GM21390 (cell line): ENCODE results near the gene LSR.
"Not testable (repeated sequence)": the region's sequence is repeated elsewhere in the genome, so short reads cannot be mapped to it uniquely, and the experiment has no call there.

ENCODE experiments used
- ATAC-seq: cut with Tn5 transposase; IDR thresholded peaks from one replicate; pipeline ENCODE4 v1.9.1; 2021; ENCODE audit not compliant: unreplicated experiment

Gene LSR

DNA sequence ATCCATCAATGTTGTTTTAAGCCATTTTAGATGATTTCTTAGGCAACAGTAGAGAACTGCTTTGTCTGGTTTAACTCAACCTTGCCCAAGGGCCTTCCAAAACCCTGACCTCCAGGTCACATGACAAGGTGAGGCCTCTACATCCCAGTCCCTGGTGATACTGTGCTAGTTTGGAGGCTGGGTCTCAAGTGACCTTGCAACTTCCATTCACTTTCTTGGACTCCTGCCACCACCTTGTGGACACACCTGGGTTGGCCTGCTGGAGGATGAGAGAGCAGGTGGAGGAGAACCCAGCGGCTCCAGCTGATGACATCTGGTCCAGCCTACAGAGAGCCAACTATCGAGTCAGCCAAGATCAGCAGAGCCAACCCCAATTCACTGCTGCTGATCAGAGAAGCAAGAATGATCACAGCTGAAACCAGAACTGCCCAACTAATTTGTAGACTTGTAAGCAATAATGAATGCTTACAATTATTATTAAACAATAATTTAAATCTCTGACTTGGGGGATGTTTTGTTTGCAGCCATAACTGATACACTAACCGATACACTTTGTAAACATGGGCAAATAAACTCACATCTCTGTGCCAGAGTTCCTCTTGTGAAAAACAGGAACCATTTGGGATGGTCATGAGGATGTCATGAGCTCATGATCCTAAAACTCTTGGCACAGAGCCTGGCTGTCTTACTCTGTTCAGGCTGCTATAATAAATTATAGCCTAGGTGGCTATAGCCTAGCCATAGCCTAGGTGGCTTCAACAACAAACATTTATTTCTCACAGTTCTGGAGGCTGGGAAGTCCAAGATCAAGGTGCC is 31.8 kb upstream of the LSR start:
- no peak for ATAC-seq

DNA sequence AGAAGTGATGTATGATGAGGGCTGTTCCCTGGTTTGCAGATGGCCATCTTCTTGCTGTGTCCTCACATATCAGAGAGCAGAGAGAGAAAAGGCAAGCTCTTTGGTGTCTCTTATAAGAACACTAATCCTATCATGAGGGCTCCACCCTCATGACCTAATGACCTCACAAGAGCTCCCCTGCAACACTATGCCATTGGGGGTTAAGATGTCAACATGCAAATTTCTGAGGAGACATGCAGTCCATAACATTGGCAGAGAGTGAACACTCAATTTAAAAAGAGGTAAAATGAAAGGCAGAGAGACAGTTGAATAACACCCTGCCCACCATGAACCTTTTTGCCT is 31.2 kb upstream of the LSR start:
- ATAC-seq = no peak

DNA sequence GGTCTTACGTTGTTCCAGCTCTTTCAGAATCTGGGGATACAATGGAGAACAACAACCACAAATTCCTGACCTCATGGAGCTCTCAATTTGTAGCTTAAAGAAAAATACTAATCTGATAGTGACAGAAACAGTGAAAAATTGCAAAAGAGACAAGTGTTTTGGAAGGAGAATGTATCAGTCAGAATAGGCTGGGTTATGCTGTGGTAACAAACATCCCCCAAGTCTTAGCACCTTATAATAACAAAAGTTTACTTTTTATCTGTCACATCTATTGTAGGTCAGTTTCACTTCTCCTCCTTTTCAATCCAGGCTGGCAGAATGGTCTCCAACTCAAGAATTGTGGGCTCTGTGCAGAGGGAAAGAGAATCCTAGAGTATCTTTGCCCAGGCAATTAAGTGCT is 29.8 kb upstream of the LSR start:
- ATAC-seq = no peak

DNA sequence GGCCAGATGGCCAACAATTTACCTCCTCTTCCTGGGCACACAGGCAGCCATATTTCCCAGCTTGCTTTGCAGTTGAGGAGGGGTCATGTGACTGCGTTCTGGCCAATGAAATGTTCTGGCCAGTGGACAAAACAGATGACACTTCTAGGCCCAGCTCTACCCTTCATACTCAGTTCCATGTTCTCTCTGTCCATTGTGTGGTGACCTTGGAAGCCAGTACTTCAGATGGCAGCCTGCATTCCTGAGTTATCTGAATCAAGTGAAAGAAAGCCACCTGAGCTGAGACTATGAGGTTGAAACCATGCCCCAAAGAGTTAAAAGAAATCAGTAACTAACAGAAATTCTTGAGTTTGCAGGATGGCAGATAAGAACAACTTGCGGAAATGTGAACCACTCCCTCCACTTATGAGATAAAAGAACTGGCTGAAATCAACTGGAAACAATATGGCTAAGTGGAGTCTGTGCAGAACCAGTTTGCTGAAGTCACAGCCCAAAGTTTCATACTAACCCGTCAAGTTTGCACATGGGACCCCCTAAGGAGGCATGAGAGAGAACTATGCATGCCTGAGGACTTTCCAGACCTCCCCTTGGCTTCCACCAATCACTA is 28.4 kb upstream of the LSR start:
- ATAC-seq = no peak

- not testable (repeated sequence) for ATAC-seq
Observed at GRCh38 chr19:35220973-35221590, 27.7 kb upstream of the LSR start.

- no peak for ATAC-seq
Observed at GRCh38 chr19:35222373-35223015, 26.3 kb upstream of the LSR start.

- ATAC-seq = no peak
Observed at GRCh38 chr19:35223084-35223790, 25.6 kb upstream of the LSR start.

- no peak for ATAC-seq
Observed at GRCh38 chr19:35223862-35224505, 24.8 kb upstream of the LSR start.

DNA sequence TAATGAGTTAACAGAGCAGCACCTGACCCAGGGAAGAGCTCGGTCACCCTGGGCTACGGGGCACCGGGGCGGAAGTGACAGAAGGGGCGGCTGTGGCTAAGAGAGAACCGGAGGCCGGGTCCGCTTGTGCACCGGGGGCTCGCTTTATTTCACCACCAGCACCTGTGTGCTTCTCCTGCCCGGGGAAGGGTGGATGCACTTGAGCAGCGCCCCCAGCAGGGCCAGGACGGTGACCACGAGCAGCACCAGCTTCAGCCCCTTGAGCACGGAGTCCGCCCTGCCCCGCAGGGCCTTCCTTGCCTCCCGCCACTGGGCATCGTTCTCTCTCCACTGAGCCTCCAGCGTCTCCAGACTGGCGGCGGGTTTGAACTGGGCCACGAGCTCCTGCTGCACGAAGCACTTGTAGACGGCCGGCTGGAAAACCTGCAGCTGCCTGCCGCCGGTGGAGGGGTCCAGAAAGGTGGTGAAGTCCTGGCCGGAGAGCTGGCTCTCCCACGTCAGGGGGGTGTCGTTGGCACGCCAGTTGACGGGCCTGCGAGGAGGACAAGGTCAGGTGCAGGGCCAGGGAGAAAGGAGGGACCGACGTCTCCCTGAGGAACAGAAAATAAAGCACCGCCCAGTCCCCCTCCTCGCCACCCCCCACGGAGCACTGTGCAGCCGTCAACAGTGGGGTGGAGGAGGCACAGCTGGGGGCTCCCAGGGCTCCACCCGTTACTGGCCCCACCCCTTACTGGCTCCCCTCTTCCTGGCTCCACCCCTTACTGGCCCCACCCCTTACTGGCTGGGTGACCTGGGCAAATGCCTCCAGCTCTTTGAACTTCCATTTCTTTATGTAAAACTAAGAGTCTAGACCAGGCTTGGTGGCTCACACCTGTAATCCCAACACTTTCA is 23.9 kb upstream of the LSR start:
- ATAC-seq = no peak

DNA sequence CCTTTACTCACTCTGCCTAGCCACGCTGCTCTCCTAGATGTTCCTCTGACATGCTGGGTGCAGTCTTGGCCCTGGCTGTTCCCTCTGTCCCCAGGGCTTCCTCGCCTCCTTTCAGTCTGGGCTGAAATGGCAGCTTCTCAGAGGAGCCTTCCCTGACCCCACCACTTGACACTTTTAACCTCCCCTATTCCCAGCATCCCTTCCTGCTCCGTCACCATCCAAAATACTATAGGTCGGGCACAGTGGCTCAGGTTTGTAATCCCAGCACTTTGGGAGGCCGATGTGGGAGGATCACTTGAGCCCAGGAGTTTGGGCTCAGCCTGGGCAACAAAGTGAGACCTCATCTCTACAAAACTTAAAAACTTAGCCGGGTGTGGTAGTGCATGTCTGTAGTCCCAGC is 22.9 kb upstream of the LSR start:
- no peak for ATAC-seq

DNA sequence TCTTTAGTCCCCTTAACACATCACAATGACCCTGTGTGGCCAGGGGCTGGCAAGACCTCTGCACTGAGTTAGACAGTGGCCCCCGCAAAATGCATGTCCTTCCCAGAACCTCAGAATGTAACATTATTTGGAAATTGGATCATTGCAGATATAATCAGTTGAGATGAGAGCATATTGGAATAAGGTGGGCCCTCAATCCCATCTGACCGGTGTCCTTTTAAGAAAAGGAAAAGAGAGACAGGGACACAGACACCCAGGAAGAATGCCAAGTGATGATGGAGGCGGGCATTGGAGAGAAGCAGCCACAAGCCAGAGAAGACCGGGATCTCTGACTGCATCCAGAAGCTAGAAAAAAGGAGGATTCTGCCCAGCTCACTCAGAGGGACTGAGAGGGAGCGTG is 22.1 kb upstream of the LSR start:
- no peak for ATAC-seq

- no peak for ATAC-seq
Observed at GRCh38 chr19:35228177-35228930, 20.4 kb upstream of the LSR start, which contains the start of gene FAM187B. Gene FAM187B (minus strand): TSS chr19:35228739. CDS start chr19:35228680, 59 bp downstream.

GRCh38 chr19:35229601-35230000 is 19.2 kb upstream of the LSR start:
- ATAC-seq = no peak

DNA sequence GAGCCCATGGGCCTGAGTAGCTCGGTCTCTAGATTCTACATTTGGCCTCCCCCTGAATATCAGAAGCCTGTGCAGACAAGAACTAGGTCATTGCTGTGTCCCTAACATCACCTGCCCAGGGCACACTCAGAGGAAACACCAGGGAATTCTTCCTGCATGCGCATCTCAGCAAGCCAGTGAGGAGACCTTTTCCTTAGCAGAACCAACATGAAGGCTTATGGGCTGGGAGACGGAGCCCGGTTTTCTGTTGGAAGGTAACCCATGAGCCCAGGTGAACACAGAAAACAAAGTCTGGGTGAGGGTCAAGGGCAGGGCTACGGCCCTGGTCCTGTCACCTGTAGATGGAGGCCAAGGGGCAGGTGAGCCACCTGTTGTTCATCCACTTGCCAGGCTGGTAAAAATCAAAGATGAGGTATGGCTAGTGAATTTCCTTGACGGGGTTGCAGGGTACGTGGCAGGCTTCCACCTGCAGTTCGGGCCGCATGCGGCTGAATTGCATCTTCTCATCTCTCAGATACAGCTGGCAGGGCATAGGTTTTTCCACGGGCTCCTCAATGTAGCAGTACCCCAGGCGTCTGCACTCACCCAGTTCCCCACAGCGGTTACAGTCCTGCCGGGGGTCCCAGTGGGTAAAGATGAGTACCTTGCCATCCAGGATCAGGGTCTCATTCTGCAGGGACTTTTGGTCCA is 16.7 kb upstream of the LSR start:
- ATAC-seq = no peak

- ATAC-seq = no peak
Observed at GRCh38 chr19:35232912-35233311, 15.9 kb upstream of the LSR start.

DNA sequence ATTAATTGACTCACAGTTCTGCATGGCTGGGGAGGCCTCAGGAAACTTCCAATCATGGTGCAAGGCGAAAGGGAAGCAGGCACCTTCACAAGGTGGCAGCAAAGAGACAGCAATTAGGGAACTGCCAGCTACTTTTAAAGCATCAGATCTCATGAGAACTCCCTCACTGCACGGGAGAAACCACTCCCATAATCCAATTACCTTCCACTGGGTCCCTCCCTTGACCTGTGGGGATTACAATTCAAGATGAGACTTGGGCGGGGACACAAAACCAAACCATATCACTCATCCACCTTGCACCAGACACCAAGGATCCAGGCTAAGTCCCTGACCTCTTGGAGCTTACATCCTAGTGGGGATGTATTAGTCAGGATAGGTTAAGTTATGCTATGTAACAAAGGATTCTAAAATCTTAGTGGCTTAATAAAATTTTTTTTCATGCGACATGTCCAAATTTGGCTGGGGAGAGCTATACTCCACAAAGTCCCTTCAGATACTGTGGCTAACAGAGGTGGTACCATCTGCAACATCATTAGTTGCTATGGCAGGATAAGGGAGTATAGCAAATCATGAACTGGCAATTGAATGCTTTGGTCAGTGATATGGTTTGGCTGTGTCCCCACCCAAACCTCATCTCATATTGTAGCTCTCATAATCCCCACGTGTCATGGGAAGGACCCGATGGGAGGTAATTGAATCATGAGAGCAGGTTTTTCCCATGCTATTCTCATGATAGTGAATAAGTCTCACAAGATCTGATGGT is 12.0 kb upstream of the LSR start:
- ATAC-seq = no peak

- ATAC-seq = not testable (repeated sequence)
Observed at GRCh38 chr19:35239597-35239996, 9.2 kb upstream of the LSR start.

GRCh38 chr19:35240327-35240726 is 8.5 kb upstream of the LSR start:
- no peak for ATAC-seq
